ENCODE results near the gene SEPTIN6.
"Not testable (repeated sequence)": the region's sequence is repeated elsewhere in the genome, so short reads cannot be mapped to it uniquely, and the experiment has no call there.

The SEPTIN6 gene

GRCh38 chrX:119690921-119691716 lies 1.8 kb downstream of the SEPTIN6 start:
- no peak for DNase-seq

- no peak for DNase-seq
These were observed 4.1 kb downstream of the SEPTIN6 start for GRCh38 chrX:119688911-119689321.

GRCh38 chrX:119687661-119688413 lies 5.1 kb downstream of the SEPTIN6 start:
- no peak for DNase-seq

- peak; percentile 46 for DNase-seq
These were observed 6.8 kb downstream of the SEPTIN6 start for GRCh38 chrX:119686087-119686691.

- no peak for DNase-seq
These were observed 7.5 kb downstream of the SEPTIN6 start for GRCh38 chrX:119685225-119686066.

GRCh38 chrX:119684916-119685224 lies 8.1 kb downstream of the SEPTIN6 start:
- DNase-seq = no peak

GRCh38 chrX:119684312-119684711 lies 8.7 kb downstream of the SEPTIN6 start:
- not testable (repeated sequence) for DNase-seq

GRCh38 chrX:119682019-119682989 lies 10.7 kb downstream of the SEPTIN6 start:
- no peak for DNase-seq

- peak; percentile 31 for DNase-seq
These were observed 15.3 kb downstream of the SEPTIN6 start for GRCh38 chrX:119677654-119677981.

GRCh38 chrX:119676949-119677653 lies 15.9 kb downstream of the SEPTIN6 start:
- no peak for DNase-seq

- DNase-seq = no peak
These were observed 19.6 kb downstream of the SEPTIN6 start for GRCh38 chrX:119673336-119673735.

GRCh38 chrX:119672426-119672825 lies 20.5 kb downstream of the SEPTIN6 start:
- DNase-seq = peak; percentile 18

GRCh38 chrX:119669424-119670037 lies 23.4 kb downstream of the SEPTIN6 start:
- no peak for DNase-seq

- DNase-seq = no peak
These were observed 25.7 kb downstream of the SEPTIN6 start for GRCh38 chrX:119667111-119667878.

GRCh38 chrX:119664877-119665276 lies 28.1 kb downstream of the SEPTIN6 start:
- not testable (repeated sequence) for DNase-seq

GRCh38 chrX:119661486-119661885 lies 31.5 kb downstream of the SEPTIN6 start:
- no peak for DNase-seq

- no peak for DNase-seq
These were observed 33.4 kb downstream of the SEPTIN6 start for GRCh38 chrX:119659522-119659921.

- no peak for DNase-seq
These were observed 37.8 kb downstream of the SEPTIN6 start for GRCh38 chrX:119655125-119655524.

GRCh38 chrX:119654112-119654531 lies 38.8 kb downstream of the SEPTIN6 start:
- DNase-seq = no peak

GRCh38 chrX:119648421-119648775 lies 44.6 kb downstream of the SEPTIN6 start:
- DNase-seq = no peak

All from NCI-H524 treated with DMSO at 0.1 percent for 48 hours (cell line).